OCI-M1 (cell line): ENCODE data around the gene ERICH6.
"Not testable (repeated sequence)": the region's sequence is repeated elsewhere in the genome, so short reads cannot be mapped to it uniquely, and the experiment has no call there.

Experiments used
- DNase-seq: peaks from one replicate; lab custom pipeline; 2025; lab: John Stamatoyannopoulos, UW

The ERICH6 gene

DNA sequence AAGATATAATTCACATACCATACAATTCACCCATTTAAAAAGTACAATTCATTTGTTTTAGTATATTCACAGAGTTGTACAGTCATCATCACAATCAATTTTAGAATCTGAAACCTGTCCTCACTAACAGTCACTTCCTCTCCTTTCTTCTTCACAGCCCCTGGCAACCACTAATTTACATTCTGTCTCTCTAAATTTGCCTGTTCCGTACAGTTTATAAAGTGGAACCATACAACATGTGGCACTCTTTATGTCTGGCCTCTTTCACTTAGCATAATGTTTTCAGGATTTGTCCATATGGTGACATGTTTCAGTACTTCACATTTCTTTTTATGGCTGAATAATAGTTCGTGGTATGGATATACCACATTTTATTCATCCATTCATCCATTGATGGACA is 22.7 kb downstream of the ERICH6 start:
- no peak for DNase-seq

DNA sequence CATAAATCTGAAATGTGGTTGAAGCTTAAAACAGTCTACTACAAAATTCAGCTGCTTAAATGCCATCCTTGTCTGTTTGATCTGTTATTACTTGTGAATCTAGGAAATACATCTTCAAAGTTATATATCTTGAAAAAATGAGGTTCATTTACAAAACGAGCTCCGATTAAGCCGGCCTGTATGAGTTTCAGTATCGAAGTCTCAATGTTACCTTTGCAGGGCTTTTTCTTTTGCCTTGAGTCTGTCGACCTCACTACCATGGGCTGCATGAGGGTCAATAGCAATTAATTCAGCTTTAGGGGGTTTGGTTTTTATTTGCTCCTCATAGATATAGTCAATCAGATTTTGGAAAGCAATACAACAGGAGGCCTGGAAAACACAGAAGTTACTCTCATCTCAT is 23.2 kb downstream of the ERICH6 start:
- DNase-seq, result no peak

DNA sequence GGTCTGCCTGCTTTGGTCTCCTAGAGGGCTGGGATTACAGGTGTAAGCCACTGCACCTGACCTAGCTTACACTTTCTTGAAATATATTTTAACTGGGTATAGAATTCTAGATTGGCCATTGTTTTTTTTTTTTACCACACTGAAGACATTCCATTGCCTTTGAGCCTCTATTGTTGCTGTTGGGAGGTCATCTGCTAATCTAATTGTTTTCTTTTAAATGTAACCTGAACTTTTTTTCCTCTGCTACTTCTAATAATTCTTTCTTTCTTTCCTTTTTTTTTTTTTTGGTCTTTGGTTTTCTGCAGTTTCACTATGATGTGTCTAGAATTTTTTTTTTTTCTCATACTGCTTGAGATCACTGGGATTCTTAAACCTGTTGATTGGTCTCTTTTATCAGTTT is 28.1 kb downstream of the ERICH6 start:
- DNase-seq, result no peak

DNA sequence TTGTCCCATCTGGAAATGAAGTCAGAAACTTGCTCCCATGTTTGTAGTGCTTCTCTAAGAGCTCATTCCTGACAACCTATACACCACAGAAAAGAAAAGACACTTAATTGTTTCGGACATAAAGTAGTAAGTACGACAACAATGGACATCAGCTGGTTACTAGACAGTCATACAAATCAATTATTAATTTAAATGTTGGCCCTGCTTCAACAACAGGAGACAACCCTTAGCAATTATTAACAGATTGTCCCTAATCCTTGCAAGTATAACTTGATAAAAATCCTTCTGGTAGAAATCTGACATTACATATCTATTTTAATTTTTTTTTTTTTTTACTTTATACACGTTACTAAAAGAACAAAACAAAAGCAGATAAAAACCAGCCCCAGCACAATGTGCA is 29.8 kb downstream of the ERICH6 start:
- DNase-seq, result no peak

- no peak for DNase-seq
Observed at GRCh38 chr3:150666167-150666566, 37.6 kb downstream of the ERICH6 start.

DNA sequence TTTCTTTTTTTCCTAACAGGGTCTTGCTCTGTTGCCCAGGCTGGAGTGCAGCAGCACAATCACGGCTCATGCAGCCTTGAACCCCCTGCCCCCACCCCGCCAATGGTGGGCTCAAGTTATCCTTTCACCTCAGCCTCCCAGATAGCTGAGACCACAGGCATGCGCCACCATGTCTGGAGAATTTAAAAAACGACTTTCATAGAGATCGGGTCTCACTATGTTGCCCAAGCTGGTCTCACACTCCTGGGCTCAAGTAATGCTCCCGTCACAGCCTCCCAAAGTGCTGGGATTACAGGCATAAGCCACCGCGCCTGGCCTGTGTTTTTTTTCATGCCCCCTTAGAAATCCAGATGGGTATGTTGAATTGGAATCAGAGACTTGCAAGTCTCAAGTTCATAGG is 40.3 kb downstream of the ERICH6 start:
- no peak for DNase-seq

GRCh38 chr3:150662410-150663200 is 41.1 kb downstream of the ERICH6 start:
- DNase-seq, result no peak

GRCh38 chr3:150656316-150656715 is 47.4 kb downstream of the ERICH6 start:
- DNase-seq, result no peak

- no peak for DNase-seq
Observed at GRCh38 chr3:150653110-150653561, 50.6 kb downstream of the ERICH6 start.

DNA sequence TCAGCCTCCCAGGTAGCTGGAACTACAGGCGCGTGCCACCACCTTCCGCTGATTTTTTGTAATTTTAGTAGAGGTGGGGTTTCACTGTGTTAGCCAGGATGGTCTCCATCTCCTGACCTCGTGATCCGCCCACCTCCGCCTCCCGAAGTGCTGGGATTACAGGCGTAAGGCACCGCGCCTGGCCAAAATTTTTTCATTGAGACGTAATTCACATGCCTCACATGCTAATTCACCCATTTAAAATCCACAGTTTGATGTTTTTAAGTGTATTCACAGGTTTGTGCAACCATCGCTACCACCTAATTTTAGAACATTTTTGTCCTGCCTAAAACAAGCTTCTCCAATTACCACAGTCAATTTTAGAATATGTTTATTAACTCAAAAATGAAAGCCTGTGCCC is 63.5 kb downstream of the ERICH6 start:
- no peak for DNase-seq

GRCh38 chr3:150639262-150639661 is 64.5 kb downstream of the ERICH6 start:
- no peak for DNase-seq

DNA sequence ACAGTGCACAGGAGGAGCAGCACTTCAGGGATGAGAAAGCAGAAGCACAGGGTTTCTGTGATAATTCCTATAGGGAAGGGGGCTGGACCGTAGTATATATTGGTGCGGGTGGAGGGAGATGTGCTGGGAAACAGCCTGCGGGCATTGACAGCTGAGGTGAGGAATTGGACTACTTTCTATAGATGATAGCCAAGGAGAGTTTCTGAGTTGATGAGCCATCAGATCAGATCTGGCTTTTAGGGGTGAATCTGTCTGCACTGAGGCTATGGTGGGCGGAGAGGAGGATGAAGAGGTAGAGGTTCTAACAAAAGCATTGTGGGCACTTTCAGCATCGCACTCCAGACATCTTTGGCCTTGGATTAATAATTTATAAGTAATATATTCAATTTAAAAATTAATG is 67.5 kb downstream of the ERICH6 start:
- no peak for DNase-seq

DNA sequence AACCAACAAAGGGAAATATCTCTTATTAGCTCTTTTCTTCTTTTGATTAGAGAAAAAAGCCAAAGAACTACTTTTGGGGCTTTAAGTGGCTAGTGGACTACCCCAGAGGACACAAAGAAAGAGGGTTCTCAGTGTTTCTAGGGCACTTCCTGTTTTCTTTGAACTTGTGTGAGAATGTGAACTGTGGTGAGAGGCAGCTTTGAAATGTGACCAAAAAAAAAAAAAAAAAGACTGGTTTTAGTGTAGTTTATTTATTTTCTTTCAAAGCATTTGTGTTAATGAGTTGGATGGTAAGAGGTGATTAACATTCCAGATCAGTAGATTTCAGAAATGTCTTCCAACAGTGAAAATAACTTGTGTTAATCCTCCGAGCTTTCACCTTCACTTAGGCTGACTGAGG is 68.2 kb downstream of the ERICH6 start:
- DNase-seq, result peak; percentile 51

- DNase-seq, result peak; percentile 21
Observed at GRCh38 chr3:150635076-150635475, 68.6 kb downstream of the ERICH6 start.

GRCh38 chr3:150631515-150632221 is 72.1 kb downstream of the ERICH6 start:
- DNase-seq, result peak; percentile 29

DNA sequence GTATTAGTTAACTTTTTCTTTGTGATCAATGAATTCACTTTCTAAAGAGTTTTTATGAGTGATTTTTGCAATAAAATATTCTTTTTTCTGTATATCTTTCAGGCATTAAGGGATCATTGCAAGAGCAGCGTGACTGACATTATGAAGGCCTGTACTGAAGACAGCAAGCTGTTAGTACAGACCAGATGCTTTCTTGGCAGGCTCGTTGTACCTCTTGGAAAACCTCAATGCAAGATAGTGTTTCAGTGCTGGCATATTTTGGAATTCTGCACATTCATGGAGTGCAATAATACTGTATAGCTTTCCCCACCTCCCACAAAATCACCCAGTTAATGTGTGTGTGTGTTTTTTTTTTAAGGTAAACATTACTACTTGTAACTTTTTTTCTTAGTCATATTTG is 76.2 kb downstream of the ERICH6 start:
- DNase-seq, result no peak

- no peak for DNase-seq
Observed at GRCh38 chr3:150626148-150626930, 77.4 kb downstream of the ERICH6 start.

DNA sequence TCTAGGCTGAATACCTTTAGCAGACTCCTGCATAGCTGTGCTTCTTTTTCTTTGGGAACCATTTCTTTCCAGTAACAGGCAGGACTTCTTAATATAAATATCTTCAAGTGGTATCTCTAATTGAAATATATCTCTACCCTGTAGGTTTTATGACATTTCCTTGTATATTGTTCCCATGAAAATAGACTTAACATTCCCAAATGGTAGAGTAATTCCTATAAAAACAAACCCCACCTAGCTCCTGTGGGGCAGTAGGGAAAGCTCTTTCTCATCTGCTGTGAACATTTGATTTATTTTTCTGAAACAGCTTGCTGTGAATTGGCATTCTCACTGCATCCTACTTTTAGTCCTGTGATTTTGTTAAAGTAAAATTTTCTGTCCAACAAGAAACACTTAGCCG is 79.8 kb downstream of the ERICH6 start:
- DNase-seq, result no peak

- DNase-seq, result not testable (repeated sequence)
Observed at GRCh38 chr3:150622955-150623354, 80.8 kb downstream of the ERICH6 start.

DNA sequence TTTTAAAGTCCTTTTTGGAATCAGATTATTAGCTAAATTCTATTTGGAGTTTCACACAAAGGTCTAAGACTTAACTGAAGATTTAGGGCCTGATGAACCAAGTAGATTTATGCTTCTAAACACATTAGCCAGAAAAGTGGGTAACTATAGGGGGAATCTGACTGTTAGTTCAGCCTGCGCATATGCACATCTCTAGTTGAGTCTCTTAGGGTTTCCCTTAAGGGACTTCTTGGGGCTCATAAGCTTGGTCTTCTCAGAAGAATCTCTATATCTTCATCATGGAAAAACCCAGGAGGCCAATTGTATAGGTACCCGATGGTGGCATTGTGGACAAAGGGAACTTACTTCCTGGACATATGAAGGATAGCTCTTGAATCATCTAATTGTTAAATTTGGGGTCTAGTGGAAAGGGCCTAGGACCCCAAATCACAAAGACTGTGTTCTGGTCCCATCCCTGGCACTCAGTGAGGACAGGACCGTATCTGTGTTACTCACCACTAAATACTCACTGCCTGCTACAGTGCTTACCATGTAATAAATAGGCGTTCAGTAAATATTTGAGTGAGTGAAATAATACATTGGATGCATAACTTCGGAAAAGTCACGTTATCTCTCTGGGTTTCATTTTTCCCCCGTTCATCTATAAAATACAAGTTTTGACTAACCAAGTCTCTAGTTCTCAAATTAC is 83.6 kb downstream of the ERICH6 start:
- DNase-seq, result no peak

DNA sequence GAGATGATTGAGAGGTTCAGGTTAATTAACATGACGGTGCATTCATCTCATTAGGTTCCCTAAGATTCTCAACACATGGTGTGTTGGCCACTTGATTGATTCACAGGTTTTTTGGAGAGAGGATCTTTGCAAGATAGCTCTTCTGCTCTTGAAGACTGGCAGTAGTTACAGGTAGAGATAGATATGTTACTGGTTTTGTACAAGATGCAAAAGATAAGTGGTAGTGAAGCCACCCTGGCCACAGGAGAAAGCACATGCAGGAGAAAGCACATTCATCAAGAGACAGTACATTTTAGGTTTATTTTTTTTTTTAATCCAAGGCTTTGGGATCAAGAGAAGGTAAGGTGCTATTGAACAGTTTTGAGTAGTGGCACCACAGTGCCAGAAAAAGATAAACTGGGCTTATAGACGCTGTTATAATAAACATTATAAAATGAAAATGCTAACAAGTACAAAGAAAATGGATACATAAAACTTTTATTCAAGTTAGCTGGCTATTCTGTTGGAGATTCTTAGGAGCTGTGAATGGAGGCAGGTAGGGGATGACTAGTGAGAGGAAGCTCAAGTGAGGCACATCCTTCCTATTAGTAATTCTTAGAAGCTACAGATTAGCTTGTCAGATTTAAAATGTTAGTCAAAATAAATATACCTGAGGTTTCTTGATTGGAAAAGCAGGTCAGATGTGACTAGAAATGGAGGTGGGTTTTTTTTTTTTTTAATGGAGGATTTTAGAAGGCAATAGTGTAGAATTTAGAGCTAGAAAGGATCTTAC is 89.8 kb downstream of the ERICH6 start:
- DNase-seq, result no peak
